SK-N-SH (cell line): ENCODE data around the gene DRC3. TPM values are rescaled to one million over a fixed set of nuclear protein-coding genes. Genes with fewer than 3 reads are reported as not detected.
A peak's percentile ranks its signal among the peaks of the same experiment; 100 is the strongest.

ENCODE experiments used
- CTCF ChIA-PET: fragments of 300-600, 350-600 bp; formaldehyde crosslinking; extraction: SDS; loops from one replicate; lab custom pipeline; 2021; lab: Yijun Ruan, JAX
- POLR2A ChIA-PET: fragments of 350-600 bp; sonication (Branson Sonifier 250); formaldehyde crosslinking; extraction: SDS; loops from one replicate; lab custom pipeline; 2020; ENCODE audit warnings: antibody characterized with exemption, inconsistent platforms; lab: Yijun Ruan, JAX
- DNase-seq: peaks from one replicate; pipeline ENCODE4 v3.0.0; 2012
- H2AFZ ChIP-seq: fragments of 200-600 bp; sonication (generic); 2 replicates; pipeline ENCODE4 v1.8.1; 2016; ENCODE audit warnings: antibody characterized with exemption, mild to moderate bottlenecking, low read depth
- H3F3A ChIP-seq: fragments of 200-600 bp; sonication (generic); replicated peaks from 2 replicates; pipeline ENCODE3; 2016; ENCODE audit warnings: antibody characterized with exemption, mild to moderate bottlenecking; ENCODE audit not compliant: insufficient read depth
- H3K27ac ChIP-seq, 2 experiments: fragments of 200-500 bp in 1 of 2; fragments of 200-600 bp in 1 of 2; sonication (Bioruptor generic) in 1 of 2; sonication (generic), shearing (Covaris generic) in 1 of 2; 2 replicates each; pipeline versions ENCODE4 v1.5.1 to v1.6.1; 2014 to 2016; ENCODE audit warnings: low read depth in 2 of 2, inconsistent platforms in 1 of 2, low read length in 1 of 2, mild to moderate bottlenecking in 1 of 2, mixed read lengths in 1 of 2
- H3K27me3 ChIP-seq: fragments of 200-600 bp; sonication (generic), shearing (Covaris generic); 2 replicates; pipeline ENCODE4 v1.6.1; 2016; ENCODE audit warnings: mixed run types; ENCODE audit not compliant: insufficient read depth
- H3K36me3 ChIP-seq, 2 experiments: fragments of 200-500 bp in 1 of 2; fragments of 200-600 bp in 1 of 2; sonication (Bioruptor generic) in 1 of 2; sonication (generic) in 1 of 2; replicated peaks in 1 of 2; 2 replicates each; pipeline versions ENCODE3 to v1.5.1; 2014 to 2016; ENCODE audit warnings: low read length in 1 of 2, mild to moderate bottlenecking in 1 of 2; ENCODE audit not compliant: insufficient read depth in 2 of 2, control insufficient read depth in 1 of 2
- H3K4me1 ChIP-seq, 2 experiments: fragments of 200-500 bp in 1 of 2; fragments of 200-600 bp in 1 of 2; sonication (Bioruptor generic) in 1 of 2; sonication (generic), shearing (Covaris generic) in 1 of 2; 2 replicates each; pipeline versions ENCODE4 v1.5.1 to v1.6.1; 2014 to 2016; ENCODE audit warnings: low read depth in 1 of 2, low read length in 1 of 2, mixed run types in 1 of 2; ENCODE audit not compliant: insufficient read depth in 2 of 2, control insufficient read depth in 1 of 2
- H3K4me2 ChIP-seq: fragments of 200-600 bp; sonication (generic), shearing (Covaris generic); 2 replicates; pipeline ENCODE4 v1.6.1; 2017; ENCODE audit warnings: mixed run types
- H3K4me3 ChIP-seq, 2 experiments: fragments of 200-500 bp in 1 of 2; fragments of 200-600 bp in 1 of 2; sonication (Bioruptor generic) in 1 of 2; sonication (generic), shearing (Covaris generic) in 1 of 2; 2 replicates each; pipeline versions ENCODE4 v1.5.1 to v1.8.1; 2014 to 2016; ENCODE audit warnings: low read depth in 2 of 2, inconsistent platforms in 1 of 2, low read length in 1 of 2, mild to moderate bottlenecking in 1 of 2, mixed read lengths in 1 of 2, moderate library complexity in 1 of 2
- H3K79me2 ChIP-seq: fragments of 200-600 bp; sonication (generic); 2 replicates; pipeline ENCODE4 v1.8.1; 2017; ENCODE audit warnings: mild to moderate bottlenecking; ENCODE audit not compliant: insufficient read depth
- H3K9ac ChIP-seq: fragments of 200-600 bp; sonication (generic); 2 replicates; pipeline ENCODE4 v1.6.1; 2017; ENCODE audit warnings: mixed run types
- H3K9me2 ChIP-seq: fragments of 200-600 bp; sonication (generic); 2 replicates; pipeline ENCODE4 v1.6.1; 2017; ENCODE audit warnings: mixed run types
- H3K9me3 ChIP-seq: fragments of 200-600 bp; sonication (generic); 2 replicates; pipeline ENCODE4 v1.6.1; 2017; ENCODE audit warnings: mixed run types, mild to moderate bottlenecking, moderate library complexity
- H4K20me1 ChIP-seq: fragments of 200-600 bp; sonication (generic); 2 replicates; pipeline ENCODE4 v1.6.1; 2017; ENCODE audit warnings: mild to moderate bottlenecking, mixed run types; ENCODE audit not compliant: insufficient read depth
- CHD2 ChIP-seq: fragments of 150-350 bp; IDR thresholded peaks from 2 replicates; pipeline ENCODE4 v1.6.1; 2018; ENCODE audit warnings: low read length; ENCODE audit not compliant: partially characterized antibody
- CTCF ChIP-seq: fragments of 200-600 bp; sonication (generic); IDR thresholded peaks from 2 replicates; pipeline ENCODE4 v1.6.1; 2017; ENCODE audit warnings: antibody characterized with exemption, mild to moderate bottlenecking, moderate library complexity
- ELF1 ChIP-seq: IDR thresholded peaks from 2 replicates; pipeline ENCODE4 v1.4.0; 2012
- EP300 ChIP-seq, 2 experiments: IDR thresholded peaks; 2 replicates each; pipeline versions ENCODE4 v1.4.0 to v1.6.1; 2012; ENCODE audit warnings: borderline replicate concordance in 1 of 2, low read depth in 1 of 2, low read length in 1 of 2
- EZH2phosphoT487 ChIP-seq: fragments of 200-600 bp; sonication (generic); IDR thresholded peaks from 2 replicates; pipeline ENCODE4 v1.6.1; 2017; ENCODE audit warnings: low read depth, mixed run types, mild to moderate bottlenecking, antibody characterized with exemption, moderate library complexity, borderline replicate concordance
- GABPA ChIP-seq: IDR thresholded peaks from 2 replicates; pipeline ENCODE4 v1.4.0; 2012; ENCODE audit warnings: low read depth, mild to moderate bottlenecking
- GATA2 ChIP-seq: sonication (generic); formaldehyde crosslinking; IDR thresholded peaks from 2 replicates; pipeline ENCODE4 v1.5.0; 2020; ENCODE audit warnings: mild to moderate bottlenecking, missing genetic modification reagents
- MAX ChIP-seq: IDR thresholded peaks from 2 replicates; pipeline ENCODE4 v1.4.0; 2012; ENCODE audit warnings: low read depth
- MEF2A ChIP-seq: IDR thresholded peaks from 2 replicates; pipeline ENCODE4 v1.4.0; 2012; ENCODE audit warnings: low read depth, borderline replicate concordance
- PBX3 ChIP-seq: IDR thresholded peaks from 2 replicates; pipeline ENCODE4; 2012
- RXRA ChIP-seq: IDR thresholded peaks from 2 replicates; pipeline ENCODE4 v1.4.0; 2012; ENCODE audit warnings: low read depth, mild to moderate bottlenecking, borderline replicate concordance
- SIN3A ChIP-seq: IDR thresholded peaks from 2 replicates; pipeline ENCODE4 v1.6.1; 2012; ENCODE audit warnings: low read depth, mild to moderate bottlenecking, low read length, moderate library complexity, borderline replicate concordance
- ZBTB33 ChIP-seq: IDR thresholded peaks from 2 replicates; pipeline ENCODE4 v1.4.0; 2012; ENCODE audit warnings: low read depth, borderline replicate concordance
- WGBS: methylation state at CpG from one replicate; pipeline ENCODE4 v1.1.6; 2017; ENCODE audit warnings: low lambda C conversion rate; 5-methylcytosine and 5-hydroxymethylcytosine counted together
- polyA plus RNA-seq, 3 experiments: library from polyadenylated mRNA; depleted of rRNA; stranded (reverse); fragments of >200 nt; gene quantifications; 2 replicates each; pipeline ENCODE4 v1.2.3, GENCODE V29; 2012

DRC3 gene
- polyA plus RNA-seq, 1 of the 3 experiments (the other 2 are of a cell fraction): 3.6 TPM

- POLR2A ChIA-PET: no interaction called here
- Histone ChIP-seq H3K4me1 (peaks cover 0 to 27% of the 10 kb centered on the region in 2 experiments; a peak in 2 of 4 replicates), H3K9me2 (no peaks in the 10 kb centered on the region), H3K36me3 (peaks cover 0 to 2% of the 10 kb centered on the region in 2 experiments), H3K9me3 (no peaks in the 10 kb centered on the region), H2AFZ (no peak overlapping the region), H3K4me2 (peak overlapping the region; percentile 94), H3K27me3 (no peaks in the 10 kb centered on the region), H3F3A (no peaks in the 10 kb centered on the region), H3K4me3 (0 out of 4 replicates have a peak overlapping the region, but pooled peaks of 1 of the 2 experiments have one; percentile 2), H3K27ac (no peak overlapping the region), H4K20me1 (peaks cover 5% of the 10 kb centered on the region; the same call in 1 of the 2 replicates), H3K79me2 (peaks cover 53% of the 10 kb centered on the region), H3K9ac (no peak overlapping the region)
- no peak for TF ChIP-seq SIN3A
- no peak for TF ChIP-seq CHD2
- no peak for TF ChIP-seq CTCF
- no peak for TF ChIP-seq GABPA
- no peak for TF ChIP-seq EP300 (IDR thresholded peaks at IDR 0.05; ENCODE audit: borderline replicate concordance in 1 of 2, low read depth in 1 of 2, low read length in 1 of 2)
- no peak for TF ChIP-seq GATA2 (CRISPR knock-in tag)
- no peak for TF ChIP-seq RXRA
- TF ChIP-seq EZH2phosphoT487: no peak
- no peak for TF ChIP-seq MEF2A
- no peak for DNase-seq
- 29% methylated on average over 1 of the region's 1 CpG for WGBS
- CTCF ChIA-PET: interaction anchor here (1.1 kb wide), 1 partner anchor 123 kb away, joined by 3 read pairs; no protein-coding TSS in a partner anchor
These were observed 69.1 kb downstream of the DRC3 start for GRCh38 chr17:18041776-18042175.

- WGBS: 90% methylated on average over 8 of the region's 8 CpGs
- no peaks in the 10 kb centered on the region for H3K9me3 ChIP-seq
- no peak overlapping the region for H3K9ac ChIP-seq
- TF ChIP-seq MAX (no peak), PBX3 (no peak), CHD2 (no peak), ELF1 (no peak), SIN3A (no peak), CTCF (no peak), EZH2phosphoT487 (no peak), ZBTB33 (no peak)
- no peak overlapping the region for H3K4me3 ChIP-seq
- no peak overlapping the region for H3K4me2 ChIP-seq
- POLR2A ChIA-PET: no interaction called here
- no peaks in the 10 kb centered on the region for H3K9me2 ChIP-seq
- H3K27ac ChIP-seq: no peak overlapping the region
- H3K27me3 ChIP-seq: no peaks in the 10 kb centered on the region
- H2AFZ ChIP-seq: no peak overlapping the region
- peaks cover 4 to 7% of the 10 kb centered on the region in 2 experiments for H3K36me3 ChIP-seq
- peaks cover 0 to 24% of the 10 kb centered on the region in 2 experiments; a peak in 2 of 4 replicates for H3K4me1 ChIP-seq
- CTCF ChIA-PET: interaction anchor here (0.6 to 0.9 kb wide), 3 partner anchors 10 to 25 kb away, joined by 3 read pairs; no protein-coding TSS in a partner anchor
- H3F3A ChIP-seq: no peaks in the 10 kb centered on the region
- H3K79me2 ChIP-seq: peaks cover 42% of the 10 kb centered on the region
- no peak for DNase-seq
- H4K20me1 ChIP-seq: peaks cover 5% of the 10 kb centered on the region; the same call in 1 of the 2 replicates
These were observed 70.3 kb downstream of the DRC3 start for GRCh38 chr17:18042983-18043382.
